ENCODE data around the gene SLC38A2.
A peak's percentile ranks its signal among the peaks of the same experiment; 100 is the strongest.
"Not testable (repeated sequence)": the region's sequence is repeated elsewhere in the genome, so short reads cannot be mapped to it uniquely, and the experiment has no call there.

The SLC38A2 gene

GRCh38 chr12:46372544-46373300, at the start of gene SLC38A2:
Gene SLC38A2 (minus strand): TSS chr12:46372773. CDS start chr12:46371293, 1,480 bp downstream.
- peak; percentile 82 for DNase-seq

- no peak for DNase-seq
These were observed 47.1 kb upstream of the SLC38A2 start for GRCh38 chr12:46419675-46420074.

GRCh38 chr12:46415552-46415951, 43.0 kb upstream of the SLC38A2 start:
- DNase-seq, result no peak

DNA sequence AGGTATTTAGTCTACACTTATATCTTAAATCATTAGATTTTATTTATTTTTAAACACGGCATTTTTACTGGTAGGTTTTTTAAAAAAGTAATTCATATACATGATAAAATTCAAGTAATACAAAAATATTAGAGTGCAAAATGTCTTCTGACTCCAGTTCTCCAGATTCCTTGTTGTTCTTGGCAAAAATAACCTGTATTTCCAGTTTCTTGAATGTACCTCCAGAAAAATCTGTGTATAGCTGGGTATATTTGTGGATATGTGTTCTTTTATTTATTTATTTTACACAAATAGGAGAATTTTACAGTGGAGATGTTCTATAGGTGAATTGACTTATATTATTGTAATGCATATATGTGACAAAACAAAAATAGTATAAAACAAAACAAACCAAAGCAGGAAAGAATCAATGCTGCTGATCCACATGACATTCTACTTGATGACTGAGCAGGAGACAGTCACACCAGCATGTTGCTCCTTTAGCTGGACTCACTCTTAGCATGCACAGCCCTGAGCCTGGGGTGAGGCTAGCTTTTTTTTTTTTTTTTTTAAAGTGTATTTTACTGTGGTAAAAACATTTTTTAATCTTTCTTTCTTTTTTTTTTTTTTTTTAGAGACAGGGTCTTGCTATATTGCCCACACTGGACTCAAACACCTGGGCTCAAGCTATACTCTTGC, 42.2 kb upstream of the SLC38A2 start:
- DNase-seq, result no peak

GRCh38 chr12:46413368-46413767, 40.8 kb upstream of the SLC38A2 start:
- no peak for DNase-seq

DNA sequence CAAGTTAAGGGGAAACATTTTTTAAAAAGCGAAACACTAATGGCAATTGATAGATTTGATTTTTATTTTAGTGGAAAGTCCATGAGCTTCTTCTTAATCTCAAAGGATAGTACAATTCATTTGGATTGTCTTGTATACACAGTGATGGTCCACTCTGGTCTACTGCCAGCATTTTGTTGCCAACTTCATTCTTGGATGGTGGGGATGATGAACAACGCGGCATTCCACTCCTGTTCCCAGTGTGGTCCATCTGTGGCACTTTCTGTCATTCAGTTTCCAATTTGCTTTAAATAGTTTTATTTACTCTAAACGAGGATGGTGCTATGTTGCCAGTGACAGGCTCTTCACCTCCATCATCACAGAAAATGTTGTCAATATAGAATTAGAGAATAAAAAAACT, 40.3 kb upstream of the SLC38A2 start:
- DNase-seq, result no peak

GRCh38 chr12:46410495-46410894, 37.9 kb upstream of the SLC38A2 start:
- DNase-seq, result no peak

DNA sequence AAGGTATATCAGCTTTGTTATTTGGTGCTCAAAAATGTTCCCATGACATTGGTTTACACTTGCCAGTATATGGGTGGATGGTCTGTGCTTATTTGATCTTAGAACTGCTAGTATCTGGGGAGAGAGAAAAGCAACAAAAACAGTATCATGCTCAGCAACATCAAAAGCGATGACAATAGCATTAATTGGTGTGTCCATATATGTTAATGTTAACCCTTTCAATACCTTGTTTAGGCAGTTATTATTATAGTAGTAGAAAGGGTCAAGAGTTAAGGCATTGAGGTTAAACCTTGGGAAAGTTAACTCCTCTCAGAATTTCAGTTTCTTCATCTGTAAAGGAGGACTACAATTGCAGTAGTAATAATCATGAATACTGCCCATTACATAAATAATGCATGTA, 37.4 kb upstream of the SLC38A2 start:
- no peak for DNase-seq

GRCh38 chr12:46409342-46409741, 36.8 kb upstream of the SLC38A2 start:
- no peak for DNase-seq

DNA sequence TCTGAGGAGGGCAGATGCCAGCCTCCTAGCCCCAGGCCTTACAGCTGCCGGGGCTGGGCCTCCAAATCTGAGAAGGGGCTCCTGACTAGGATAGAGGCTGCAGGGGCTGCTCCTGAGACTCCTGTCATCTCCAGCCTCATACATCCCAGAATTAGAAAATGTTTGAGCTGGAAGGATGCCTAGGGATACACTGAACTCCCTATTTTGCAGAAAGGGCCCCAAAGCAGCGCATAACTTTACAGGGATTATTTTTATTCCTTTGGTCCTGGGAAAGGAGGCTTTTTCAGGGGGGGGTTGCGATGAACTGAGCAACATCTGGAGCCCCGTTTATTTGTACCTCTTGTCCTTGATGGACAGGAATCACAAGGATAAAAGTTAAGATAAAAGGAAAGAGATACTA, 35.9 kb upstream of the SLC38A2 start:
- DNase-seq, result no peak

DNA sequence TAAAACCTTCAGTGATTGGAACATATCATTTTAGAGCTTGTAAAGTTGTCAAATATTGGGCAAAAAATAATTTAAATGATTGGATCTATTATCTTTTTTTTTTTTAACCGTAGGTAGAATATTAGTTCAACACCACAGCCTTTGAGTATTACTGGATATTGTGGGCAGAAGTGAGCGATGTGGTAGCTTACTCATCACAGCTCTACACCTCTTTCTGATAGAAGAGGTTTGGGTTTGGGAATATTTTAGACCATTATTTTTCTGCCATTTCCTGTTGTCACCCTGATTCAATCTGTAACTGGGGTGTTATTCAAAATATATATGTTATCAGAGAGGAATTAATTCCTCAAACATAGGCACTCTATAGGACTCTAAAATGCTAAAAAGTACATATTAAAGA, 34.8 kb upstream of the SLC38A2 start:
- no peak for DNase-seq

- no peak for DNase-seq
These were observed 33.9 kb upstream of the SLC38A2 start for GRCh38 chr12:46406352-46407027.

- DNase-seq, result no peak
These were observed 32.2 kb upstream of the SLC38A2 start for GRCh38 chr12:46404733-46405132.

GRCh38 chr12:46404225-46404631, 31.7 kb upstream of the SLC38A2 start:
- no peak for DNase-seq

- DNase-seq, result no peak
These were observed 31.1 kb upstream of the SLC38A2 start for GRCh38 chr12:46403719-46404070.

GRCh38 chr12:46402941-46403718, 30.6 kb upstream of the SLC38A2 start:
- DNase-seq, result no peak

- DNase-seq, result no peak
These were observed 29.9 kb upstream of the SLC38A2 start for GRCh38 chr12:46402451-46402850.

GRCh38 chr12:46401662-46402061, 29.1 kb upstream of the SLC38A2 start:
- no peak for DNase-seq

GRCh38 chr12:46400406-46400805, 27.8 kb upstream of the SLC38A2 start:
- no peak for DNase-seq

DNA sequence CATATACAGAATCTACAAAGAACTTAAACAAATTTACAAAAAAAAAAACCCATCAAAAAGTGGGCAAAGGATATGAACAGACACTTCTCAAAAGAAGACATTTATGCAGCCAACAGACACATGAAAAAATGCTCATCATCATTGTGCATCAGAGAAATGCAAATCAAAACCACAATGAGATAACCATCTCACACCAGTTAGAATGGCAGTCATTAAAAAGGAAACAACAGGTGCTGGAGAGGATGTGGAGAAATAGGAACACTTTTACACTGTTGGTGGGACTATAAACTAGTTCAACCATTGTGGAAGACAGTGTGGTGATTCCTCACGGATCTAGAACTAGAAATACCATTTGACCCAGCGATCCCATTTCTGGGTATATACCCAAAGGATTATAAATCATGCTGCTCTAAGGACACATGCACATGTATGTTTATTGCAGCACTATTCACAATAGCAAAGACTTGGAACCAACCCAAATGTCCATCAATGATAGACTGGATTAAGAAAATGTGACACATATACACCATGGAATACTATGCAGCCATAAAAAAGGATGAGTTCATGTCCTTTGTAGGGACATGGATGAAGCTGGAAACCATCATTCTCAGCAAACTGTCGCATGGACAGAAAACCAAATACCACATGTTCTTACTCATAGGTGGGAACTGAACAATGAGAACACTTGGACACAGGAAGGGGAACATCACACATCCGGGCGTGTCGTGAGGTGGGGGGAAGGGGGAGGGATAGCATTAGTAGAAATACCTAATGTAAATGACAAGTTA, 27.1 kb upstream of the SLC38A2 start:
- not testable (repeated sequence) for DNase-seq

- DNase-seq, result no peak
These were observed 24.3 kb upstream of the SLC38A2 start for GRCh38 chr12:46396826-46397225.

DNA sequence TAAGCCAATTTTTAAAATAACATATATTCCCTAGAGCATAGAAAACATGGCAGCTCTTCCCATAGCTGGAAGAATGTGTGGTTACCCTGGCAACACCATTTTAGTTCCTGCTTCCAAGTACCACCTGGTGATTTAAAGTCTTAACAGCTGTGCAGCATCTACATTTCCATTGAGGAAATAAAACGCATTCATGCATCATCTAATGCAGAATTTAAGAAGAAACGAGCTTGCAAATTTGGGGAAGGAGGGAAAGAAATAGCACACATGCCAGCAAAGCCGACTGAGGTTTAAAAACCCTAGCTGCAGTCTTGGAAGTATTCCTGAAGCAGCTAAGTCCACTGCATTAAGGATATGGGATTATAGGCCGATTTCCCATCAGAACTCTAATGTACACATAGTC, 22.8 kb upstream of the SLC38A2 start:
- no peak for DNase-seq

All from Kasumi-1 (cell line).